ENCODE results near the gene PGLYRP4.
A peak's percentile ranks its signal among the peaks of the same experiment; 100 is the strongest.

Gene PGLYRP4

DNA sequence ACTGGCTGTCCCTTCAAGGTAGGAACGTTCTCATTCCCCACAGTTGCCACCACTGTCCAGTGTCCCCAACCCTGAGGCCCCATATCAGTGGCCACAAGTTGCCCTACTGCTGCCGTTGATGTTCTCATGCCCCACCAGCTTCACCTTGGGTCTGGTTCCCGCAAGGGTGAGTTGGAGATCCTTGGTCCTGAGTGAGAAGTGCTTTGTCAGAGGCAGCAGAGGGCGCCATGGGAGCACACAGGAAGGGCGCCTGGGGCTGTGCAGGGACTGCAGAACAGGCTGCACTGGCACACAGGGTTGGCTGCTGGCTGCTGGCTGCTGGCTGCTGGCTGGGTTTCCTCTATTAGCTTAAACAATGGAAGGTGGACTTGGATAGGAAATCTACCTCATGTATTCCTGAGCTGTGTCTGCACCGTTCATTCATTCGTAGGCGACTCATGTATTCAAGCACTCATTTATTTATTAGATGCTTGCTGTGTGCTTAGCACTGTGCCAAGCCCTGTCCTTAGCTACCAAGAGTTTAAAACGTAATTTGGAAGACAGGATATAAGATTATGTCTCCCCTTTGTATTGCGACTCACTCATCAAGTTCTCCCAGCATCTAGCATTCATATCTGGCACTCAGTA, 6.9 kb upstream of the PGLYRP4 start:
- Histone ChIP-seq H3K36me3 (replicated peaks; ENCODE audit: insufficient read depth, low read length) (no peaks in the 10 kb centered on the region), H3K9me3 (replicated peaks; ENCODE audit: insufficient read depth, low read length) (no peaks in the 10 kb centered on the region), H3K4me1 (ENCODE audit: low read length) (0 out of 2 replicates have a peak, but pooled peaks cover 3% of the 10 kb centered on the region), H3K27me3 (replicated peaks; ENCODE audit: insufficient read depth, low read length) (peaks cover 8% of the 10 kb centered on the region; the same call in 1 of the 2 replicates), H3F3A (ENCODE audit: insufficient read depth, low read length) (no peaks in the 10 kb centered on the region), H3K4me3 (ENCODE audit: low read length) (no peak overlapping the region), H3K9ac (ENCODE audit: low read length) (no peak overlapping the region), H3K4me2 (ENCODE audit: low read depth, low read length) (no peak overlapping the region), H3K79me2 (ENCODE audit: low read length) (no peaks in the 10 kb centered on the region), H3K27ac (ENCODE audit: low read length) (no peak overlapping the region), H2AFZ (ENCODE audit: low read length) (no peak overlapping the region), H4K20me1 (ENCODE audit: insufficient read depth, low read length) (no peaks in the 10 kb centered on the region), H3K9me2 (replicated peaks; ENCODE audit: insufficient read depth, low read length) (no peaks in the 10 kb centered on the region)
- DNase-seq = peak; percentile 74
- TF ChIP-seq, protein P1, sequence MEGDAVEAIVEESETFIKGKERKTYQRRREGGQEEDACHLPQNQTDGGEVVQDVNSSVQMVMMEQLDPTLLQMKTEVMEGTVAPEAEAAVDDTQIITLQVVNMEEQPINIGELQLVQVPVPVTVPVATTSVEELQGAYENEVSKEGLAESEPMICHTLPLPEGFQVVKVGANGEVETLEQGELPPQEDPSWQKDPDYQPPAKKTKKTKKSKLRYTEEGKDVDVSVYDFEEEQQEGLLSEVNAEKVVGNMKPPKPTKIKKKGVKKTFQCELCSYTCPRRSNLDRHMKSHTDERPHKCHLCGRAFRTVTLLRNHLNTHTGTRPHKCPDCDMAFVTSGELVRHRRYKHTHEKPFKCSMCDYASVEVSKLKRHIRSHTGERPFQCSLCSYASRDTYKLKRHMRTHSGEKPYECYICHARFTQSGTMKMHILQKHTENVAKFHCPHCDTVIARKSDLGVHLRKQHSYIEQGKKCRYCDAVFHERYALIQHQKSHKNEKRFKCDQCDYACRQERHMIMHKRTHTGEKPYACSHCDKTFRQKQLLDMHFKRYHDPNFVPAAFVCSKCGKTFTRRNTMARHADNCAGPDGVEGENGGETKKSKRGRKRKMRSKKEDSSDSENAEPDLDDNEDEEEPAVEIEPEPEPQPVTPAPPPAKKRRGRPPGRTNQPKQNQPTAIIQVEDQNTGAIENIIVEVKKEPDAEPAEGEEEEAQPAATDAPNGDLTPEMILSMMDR (IDR thresholded peaks at IDR 0.05; ENCODE audit: low read length) = peak; percentile 75
- no peak for TF ChIP-seq EZH2phosphoT487 (IDR thresholded peaks at IDR 0.05; ENCODE audit: low read length)

DNA sequence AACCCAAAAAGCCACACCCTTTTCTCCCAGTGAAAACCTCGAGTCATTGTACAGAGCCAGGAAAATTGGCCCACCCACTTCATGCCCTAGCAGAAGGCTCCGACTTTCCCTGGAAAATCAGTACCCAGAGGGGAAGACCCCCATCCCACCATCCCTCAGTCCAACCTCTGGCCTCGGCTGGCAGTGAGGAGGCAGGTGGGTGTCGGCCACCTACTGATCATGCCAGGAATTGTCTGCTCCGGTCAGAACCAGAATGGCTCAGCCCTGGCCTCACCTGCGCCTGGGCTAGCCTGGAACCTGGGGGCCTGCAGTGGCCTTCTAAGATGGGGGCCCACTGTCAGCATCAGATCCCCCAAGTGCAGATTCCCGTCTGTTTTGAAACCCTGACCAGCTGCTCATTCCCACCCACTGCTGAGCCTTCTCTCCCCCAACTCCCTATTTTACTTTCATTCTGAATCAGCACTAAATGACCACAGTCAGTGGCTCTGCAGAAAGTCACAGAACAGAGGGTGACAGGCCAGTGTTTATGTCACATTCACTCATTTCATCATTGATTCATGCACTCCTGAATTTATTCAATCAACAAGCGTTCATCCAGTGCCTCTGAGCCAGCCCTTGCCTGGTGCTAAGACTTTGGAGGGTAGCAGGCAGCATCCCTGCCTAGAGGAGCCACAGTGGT, 6.0 kb upstream of the PGLYRP4 start:
- Histone ChIP-seq H3F3A (ENCODE audit: insufficient read depth, low read length) (no peaks in the 10 kb centered on the region), H3K36me3 (replicated peaks; ENCODE audit: insufficient read depth, low read length) (no peaks in the 10 kb centered on the region), H3K4me3 (ENCODE audit: low read length) (no peak overlapping the region), H3K9ac (ENCODE audit: low read length) (no peak overlapping the region), H3K79me2 (ENCODE audit: low read length) (no peaks in the 10 kb centered on the region), H3K9me3 (replicated peaks; ENCODE audit: insufficient read depth, low read length) (no peaks in the 10 kb centered on the region), H2AFZ (ENCODE audit: low read length) (no peak overlapping the region), H3K27me3 (replicated peaks; ENCODE audit: insufficient read depth, low read length) (peaks cover 8% of the 10 kb centered on the region; the same call in 1 of the 2 replicates), H3K4me1 (ENCODE audit: low read length) (0 out of 2 replicates have a peak, but pooled peaks cover 3% of the 10 kb centered on the region), H3K9me2 (replicated peaks; ENCODE audit: insufficient read depth, low read length) (no peaks in the 10 kb centered on the region), H3K4me2 (ENCODE audit: low read depth, low read length) (no peak overlapping the region), H3K27ac (ENCODE audit: low read length) (no peak overlapping the region), H4K20me1 (ENCODE audit: insufficient read depth, low read length) (no peaks in the 10 kb centered on the region)
- no peak for TF ChIP-seq EZH2phosphoT487 (IDR thresholded peaks at IDR 0.05; ENCODE audit: low read length)
- TF ChIP-seq EZH2 (optimal IDR thresholded peaks at IDR 0.05; ENCODE audit: low read depth, low read length) = no peak
- TF ChIP-seq, protein P1 (IDR thresholded peaks at IDR 0.05; ENCODE audit: low read length) = no peak; the same call in 1 of the 2 replicates
- no peak for DNase-seq

DNA sequence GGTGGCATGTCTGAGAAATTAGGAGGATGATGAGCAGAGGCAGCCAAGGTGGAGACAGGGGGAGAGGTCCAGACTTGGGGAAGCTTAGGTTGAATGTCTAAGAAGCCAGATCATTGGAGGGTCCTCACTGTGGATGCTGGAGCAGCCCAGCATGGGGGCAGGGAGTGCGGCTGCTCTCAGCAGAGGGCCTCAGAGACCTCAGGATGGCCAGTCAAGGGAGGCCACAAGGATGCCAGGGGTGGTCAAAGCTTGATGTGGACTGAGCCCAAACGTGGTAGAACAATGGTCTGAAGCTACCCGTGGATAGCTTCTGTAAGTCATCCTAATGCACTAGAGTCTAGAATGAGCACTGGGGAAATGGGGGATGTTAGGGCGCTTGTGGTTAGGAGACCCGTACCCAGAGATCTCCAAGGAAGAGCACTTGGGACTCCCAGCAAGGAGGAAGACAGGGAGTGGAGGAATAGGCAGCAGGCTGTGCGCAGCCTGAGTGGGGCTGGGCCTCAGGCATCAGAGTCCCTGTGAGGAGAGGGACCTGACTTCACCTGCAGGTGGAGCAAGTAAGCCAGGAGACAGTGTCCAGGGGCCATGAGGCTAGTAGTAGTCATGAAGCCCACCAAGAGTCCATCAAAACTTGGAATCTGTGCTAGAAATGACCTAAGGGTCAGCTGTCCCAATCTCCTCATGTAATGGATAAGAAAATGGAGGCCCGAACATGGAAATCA, 4.7 kb upstream of the PGLYRP4 start:
- Histone ChIP-seq H3K9ac (ENCODE audit: low read length) (no peak overlapping the region), H3K4me3 (ENCODE audit: low read length) (no peak overlapping the region), H3K27me3 (replicated peaks; ENCODE audit: insufficient read depth, low read length) (peaks cover 8% of the 10 kb centered on the region; the same call in 1 of the 2 replicates), H3K27ac (ENCODE audit: low read length) (no peak overlapping the region), H2AFZ (ENCODE audit: low read length) (no peak overlapping the region), H3K9me2 (replicated peaks; ENCODE audit: insufficient read depth, low read length) (no peaks in the 10 kb centered on the region), H3K4me2 (ENCODE audit: low read depth, low read length) (no peak overlapping the region), H4K20me1 (ENCODE audit: insufficient read depth, low read length) (no peaks in the 10 kb centered on the region), H3K36me3 (replicated peaks; ENCODE audit: insufficient read depth, low read length) (no peaks in the 10 kb centered on the region), H3K4me1 (ENCODE audit: low read length) (0 out of 2 replicates have a peak, but pooled peaks cover 3% of the 10 kb centered on the region), H3K79me2 (ENCODE audit: low read length) (no peaks in the 10 kb centered on the region), H3K9me3 (replicated peaks; ENCODE audit: insufficient read depth, low read length) (no peaks in the 10 kb centered on the region), H3F3A (ENCODE audit: insufficient read depth, low read length) (no peaks in the 10 kb centered on the region)
- no peak for DNase-seq
- TF ChIP-seq EZH2 (optimal IDR thresholded peaks at IDR 0.05; ENCODE audit: low read depth, low read length) = no peak
- TF ChIP-seq EZH2phosphoT487 (IDR thresholded peaks at IDR 0.05; ENCODE audit: low read length) = no peak
- TF ChIP-seq, protein P1 (IDR thresholded peaks at IDR 0.05; ENCODE audit: low read length) = peak; percentile 50
